ENCODE results near the gene GFOD1. TPM values are rescaled to one million over a fixed set of nuclear protein-coding genes. Genes with fewer than 3 reads are reported as not detected.

Gene GFOD1
- total and polyA plus RNA-seq, 4 donors, result 2.6 to 16.8 (median 5.0) TPM

DNA sequence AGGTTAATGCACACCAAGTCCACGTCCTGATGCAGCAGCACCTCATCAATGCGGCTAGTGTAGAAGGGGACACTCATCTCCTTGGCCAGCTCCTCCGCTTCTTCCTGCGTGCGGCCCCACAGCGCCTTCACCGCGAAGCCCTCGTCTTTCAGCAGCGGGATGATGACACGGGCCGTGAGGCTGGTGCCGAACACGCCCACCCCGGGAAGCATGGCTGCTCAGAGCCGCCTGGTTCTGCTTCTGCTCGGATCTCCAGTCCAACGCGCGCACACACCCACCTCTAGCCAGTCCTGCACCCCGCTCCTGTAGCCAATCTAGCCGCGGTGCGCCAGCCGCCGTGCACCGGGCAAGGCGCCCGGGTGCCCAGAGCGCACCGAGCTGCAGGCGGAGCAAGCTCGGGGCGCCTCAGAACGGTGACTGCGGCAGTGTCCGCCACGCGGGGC, 700 bp downstream of the GFOD1 start:
- Histone ChIP-seq H3K4me1 (ENCODE audit: control insufficient read depth in 4 of 4, insufficient read depth in 4 of 4, low read length in 3 of 4) (peaks cover 5 to 41% (median 21%) of the 10 kb centered on the region in 4 donors), H3K27ac (ENCODE audit: low read depth in 1 of 2, low read length in 2 of 2) (peak overlapping the region; percentile 86 to 94), H3K4me3 (ENCODE audit: low read depth in 1 of 3, low read length in 3 of 3) (peak overlapping the region; percentile 70 to 91 (median 81)), H3K36me3 (ENCODE audit: control insufficient read depth in 4 of 4, insufficient read depth in 3 of 4, low read depth in 1 of 4, low read length in 3 of 4) (no peaks in the 10 kb centered on the region), H3K27me3 (ENCODE audit: control insufficient read depth in 4 of 4, insufficient read depth in 4 of 4, low read length in 3 of 4) (no peaks in the 10 kb centered on the region), H3K9ac (ENCODE audit: low read depth in 1 of 2, low read length in 2 of 2) (peak overlapping the region; percentile 55 to 77), H3K9me3 (ENCODE audit: control insufficient read depth in 4 of 4, low read length in 3 of 4) (no peaks in the 10 kb centered on the region)
- WGBS, result under 1% methylated on average over 39 of the region's 39 CpGs
- DNase-seq (ENCODE audit: low spot score), result peak; percentile 61
- TF ChIP-seq HNF4A (conservative IDR thresholded peaks at IDR 0.05), result no peak
- no peak for TF ChIP-seq CTCF (IDR thresholded peaks at IDR 0.05; ENCODE audit: low read depth, low read length, missing input control)
- TF ChIP-seq ZBTB33 (IDR thresholded peaks at IDR 0.05), result no peak
- no peak for TF ChIP-seq FOXA2 (IDR thresholded peaks at IDR 0.05)
- TF ChIP-seq GABPA (IDR thresholded peaks at IDR 0.05 in 1 of 2, conservative IDR thresholded peaks at IDR 0.05 in 1 of 2), result no peak
- peak in 1 of 2 donors; percentile 13 for TF ChIP-seq RAD21 (IDR thresholded peaks at IDR 0.05)
- peak; percentile 26 for TF ChIP-seq YY1 (IDR thresholded peaks at IDR 0.05)
- no peak for TF ChIP-seq RXRA (IDR thresholded peaks at IDR 0.05)
- TF ChIP-seq, protein P1, sequence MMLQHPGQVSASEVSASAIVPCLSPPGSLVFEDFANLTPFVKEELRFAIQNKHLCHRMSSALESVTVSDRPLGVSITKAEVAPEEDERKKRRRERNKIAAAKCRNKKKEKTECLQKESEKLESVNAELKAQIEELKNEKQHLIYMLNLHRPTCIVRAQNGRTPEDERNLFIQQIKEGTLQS (IDR thresholded peaks at IDR 0.05), result no peak

DNA sequence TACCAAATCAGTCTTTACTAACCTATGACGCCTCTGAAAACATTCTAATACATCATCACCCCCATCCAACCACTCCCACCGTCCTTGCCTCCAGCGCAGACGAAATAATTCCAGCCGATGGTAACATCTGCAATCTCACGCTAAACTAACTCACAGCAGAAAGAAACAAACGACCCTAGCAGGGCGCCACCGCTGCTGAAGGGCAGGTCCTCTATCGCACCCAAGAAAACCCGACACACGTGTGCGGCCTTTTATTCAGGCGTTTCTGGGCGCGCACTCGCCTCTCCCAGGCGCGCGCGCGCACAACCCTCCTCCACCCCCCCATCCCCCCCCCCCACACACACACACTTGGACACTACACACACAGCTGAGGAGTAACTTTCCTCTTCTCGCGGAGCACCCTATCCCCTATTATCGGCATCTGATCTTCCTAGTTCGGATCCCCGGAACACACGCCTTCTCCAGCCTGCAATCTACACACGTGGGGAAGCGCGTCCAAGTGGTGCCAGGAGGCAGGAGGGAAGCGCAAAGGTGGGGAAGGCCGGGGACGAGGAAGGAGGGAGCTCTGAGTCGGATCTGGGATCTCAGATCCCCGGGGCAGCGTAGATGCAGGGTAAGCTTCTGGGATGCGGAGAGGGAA, 1.4 kb downstream of the GFOD1 start:
- Histone ChIP-seq H3K27ac (ENCODE audit: low read depth in 1 of 2, low read length in 2 of 2) (peak overlapping the region; percentile 86 to 94), H3K27me3 (ENCODE audit: control insufficient read depth in 4 of 4, insufficient read depth in 4 of 4, low read length in 3 of 4) (no peaks in the 10 kb centered on the region), H3K9me3 (ENCODE audit: control insufficient read depth in 4 of 4, low read length in 3 of 4) (no peaks in the 10 kb centered on the region), H3K4me3 (ENCODE audit: low read depth in 1 of 3, low read length in 3 of 3) (peak overlapping the region; percentile 81 to 91 (median 85)), H3K9ac (ENCODE audit: low read depth in 1 of 2, low read length in 2 of 2) (peak overlapping the region; percentile 30 to 69), H3K4me1 (ENCODE audit: control insufficient read depth in 4 of 4, insufficient read depth in 4 of 4, low read length in 3 of 4) (peaks cover 5 to 48% (median 24%) of the 10 kb centered on the region in 4 donors), H3K36me3 (ENCODE audit: control insufficient read depth in 4 of 4, insufficient read depth in 3 of 4, low read depth in 1 of 4, low read length in 3 of 4) (no peaks in the 10 kb centered on the region)
- under 1% methylated on average over 38 of the region's 38 CpGs for WGBS
- TF ChIP-seq FOXA1 (IDR thresholded peaks at IDR 0.05), result no peak
- TF ChIP-seq, protein P2, sequence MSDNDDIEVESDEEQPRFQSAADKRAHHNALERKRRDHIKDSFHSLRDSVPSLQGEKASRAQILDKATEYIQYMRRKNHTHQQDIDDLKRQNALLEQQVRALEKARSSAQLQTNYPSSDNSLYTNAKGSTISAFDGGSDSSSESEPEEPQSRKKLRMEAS (IDR thresholded peaks at IDR 0.05), result peak; percentile 28
- DNase-seq (ENCODE audit: low spot score), result peak; percentile 56

GRCh38 chr6:13485303-13485702, 2.1 kb downstream of the GFOD1 start:
- Histone ChIP-seq H3K27me3 (ENCODE audit: control insufficient read depth in 4 of 4, insufficient read depth in 4 of 4, low read length in 3 of 4) (no peaks in the 10 kb centered on the region), H3K27ac (ENCODE audit: low read depth in 1 of 2, low read length in 2 of 2) (peak overlapping the region; percentile 63 to 94), H3K9ac (ENCODE audit: low read depth in 1 of 2, low read length in 2 of 2) (peak overlapping the region; percentile 30 to 69), H3K4me1 (ENCODE audit: control insufficient read depth in 4 of 4, insufficient read depth in 4 of 4, low read length in 3 of 4) (peaks cover 8 to 54% (median 28%) of the 10 kb centered on the region in 4 donors), H3K9me3 (ENCODE audit: control insufficient read depth in 4 of 4, low read length in 3 of 4) (no peaks in the 10 kb centered on the region), H3K4me3 (ENCODE audit: low read depth in 1 of 3, low read length in 3 of 3) (peak overlapping the region; percentile 81 to 91 (median 85)), H3K36me3 (ENCODE audit: control insufficient read depth in 4 of 4, insufficient read depth in 3 of 4, low read depth in 1 of 4, low read length in 3 of 4) (no peaks in the 10 kb centered on the region)
- TF ChIP-seq TAF1 (conservative IDR thresholded peaks at IDR 0.05), result no peak
- no peak for DNase-seq (ENCODE audit: low spot score)
- WGBS, result 47% methylated on average over 4 of the region's 4 CpGs
